Muscle layer of duodenum (tissue), 2 donors: ENCODE data around the gene SALL3.

ENCODE experiments used
- H3K27ac ChIP-seq: one replicate; pipeline ENCODE4 v1.7.0; 2013; ENCODE audit warnings: mild to moderate bottlenecking, low read length
- H3K27me3 ChIP-seq: one replicate; pipeline ENCODE4 v1.7.0; 2013; ENCODE audit warnings: low read depth, mild to moderate bottlenecking, control low read depth, low read length
- H3K36me3 ChIP-seq, 2 donors: one replicate each; pipeline ENCODE4 v1.7.0; 2013; ENCODE audit warnings: low read length in 2 of 2, control low read depth in 1 of 2, mild to moderate bottlenecking in 1 of 2; ENCODE audit not compliant: insufficient read depth in 2 of 2, control insufficient read depth in 1 of 2
- H3K4me1 ChIP-seq, 2 donors: one replicate each; pipeline ENCODE4 v1.7.0; 2013; ENCODE audit warnings: low read length in 2 of 2, mild to moderate bottlenecking in 2 of 2, control low read depth in 1 of 2, moderate library complexity in 1 of 2; ENCODE audit not compliant: insufficient read depth in 2 of 2, control insufficient read depth in 1 of 2
- H3K4me3 ChIP-seq, 2 donors: one replicate each; pipeline ENCODE4 v1.7.0; 2013; ENCODE audit warnings: low read length in 2 of 2, low read depth in 1 of 2, mild to moderate bottlenecking in 1 of 2
- H3K9me3 ChIP-seq, 2 donors: one replicate each; pipeline ENCODE4 v1.7.0; 2013; ENCODE audit warnings: low read length in 2 of 2, control low read depth in 1 of 2, mild to moderate bottlenecking in 1 of 2; ENCODE audit not compliant: control insufficient read depth in 1 of 2
- donor health status: healthy.

SALL3 gene

DNA sequence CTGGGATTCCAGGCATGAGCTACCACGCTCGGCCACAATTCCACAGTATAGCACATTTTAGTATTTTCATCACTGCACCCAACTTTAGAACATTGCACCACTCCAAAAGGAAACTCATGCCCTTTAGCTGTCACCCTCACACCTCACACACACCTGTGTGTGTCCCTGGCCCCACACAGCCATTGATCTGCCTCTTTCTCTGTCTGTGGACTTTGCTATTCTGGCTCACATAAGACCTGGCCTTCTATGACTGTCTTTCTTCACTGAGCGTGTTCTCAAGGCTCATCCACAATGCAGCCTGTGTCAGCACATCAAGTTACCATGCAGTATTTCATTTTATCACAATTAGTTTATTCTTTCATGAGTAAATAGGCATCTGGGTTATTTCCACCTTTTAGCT is 69.9 kb downstream of the SALL3 start:
- H3K4me3 ChIP-seq: no peak overlapping the region
- no peaks in the 10 kb centered on the region for H3K9me3 ChIP-seq
- H3K36me3 ChIP-seq: no peaks in the 10 kb centered on the region
- H3K27ac ChIP-seq: no peak overlapping the region
- H3K27me3 ChIP-seq: no peaks in the 10 kb centered on the region
- H3K4me1 ChIP-seq: no peaks in the 10 kb centered on the region
